Measurements from ENCODE around the gene WWOX.

WWOX gene

GRCh38 chr16:79261944-79262552 is 1162.6 kb downstream of the WWOX start:
- TF ChIP-seq CTCF (IDR thresholded peaks at IDR 0.05; ENCODE audit: control insufficient read depth, extremely low read depth, insufficient read depth): no peak
- DNase-seq (ENCODE audit: low read depth): no peak
- H3K4me3 ChIP-seq (ENCODE audit: low read depth, low read length): no peak overlapping the region

Measured in LNCaP clone FGC (cell line).